Lung microvascular endothelial cell (primary cell): ENCODE data around the gene ANKLE2. TPM values are rescaled to one million over a fixed set of nuclear protein-coding genes. Genes with fewer than 3 reads are reported as not detected.
A peak's percentile ranks its signal among the peaks of the same experiment; 100 is the strongest.
"Not testable (repeated sequence)": the region's sequence is repeated elsewhere in the genome, so short reads cannot be mapped to it uniquely, and the experiment has no call there.

Experiments
- DNase-seq, 2 donors: peaks; one replicate each; pipeline versions ENCODE4 v3.0.0 to v3.0.0-alpha.2; 2010; ENCODE audit warnings: low read depth in 2 of 2
- total RNA-seq: library from RNA; depleted of rRNA; stranded (reverse); fragments of >200 nt; gene quantifications from 2 replicates; pipeline ENCODE4 v1.2.1, GENCODE V29; 2014

Gene ANKLE2
- total RNA-seq, 1 donor from 2014 or later = 34.5 TPM

DNA sequence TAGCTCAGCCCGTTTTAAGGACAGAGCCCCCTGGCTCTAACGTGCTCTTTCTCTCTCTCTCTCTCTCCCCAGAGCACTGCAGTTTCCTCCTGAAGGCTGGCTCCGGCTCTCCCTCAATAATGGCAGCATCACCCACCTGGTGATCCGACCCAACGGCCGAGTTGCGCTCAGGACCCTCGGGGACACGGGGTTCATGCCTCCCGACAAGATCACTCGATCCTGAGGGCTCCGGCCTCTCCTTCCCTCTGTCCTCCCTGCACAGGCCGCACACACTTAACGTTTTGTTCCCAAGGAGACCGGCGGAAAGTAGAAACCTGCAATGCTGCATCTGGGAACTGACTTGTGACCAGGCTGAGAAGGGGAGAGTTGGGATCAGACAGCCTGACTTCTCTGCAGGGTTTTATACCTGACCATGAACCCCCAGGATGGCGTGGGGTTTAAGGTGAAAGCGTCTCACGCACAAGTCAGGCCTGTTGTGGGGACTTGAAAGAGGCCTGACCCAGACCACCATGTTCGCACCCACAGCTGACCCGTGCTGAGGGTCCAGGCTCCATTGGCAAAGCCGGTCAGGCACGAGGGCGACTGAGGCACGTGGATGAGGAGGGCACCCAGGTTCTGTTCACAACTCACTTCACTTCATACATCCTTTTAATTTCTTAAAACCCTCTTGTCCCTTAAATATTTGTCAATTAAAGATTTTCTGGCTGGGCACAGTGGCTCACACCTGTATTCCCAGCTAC is 40.9 kb downstream of the ANKLE2 start:
- DNase-seq = no peak

DNA sequence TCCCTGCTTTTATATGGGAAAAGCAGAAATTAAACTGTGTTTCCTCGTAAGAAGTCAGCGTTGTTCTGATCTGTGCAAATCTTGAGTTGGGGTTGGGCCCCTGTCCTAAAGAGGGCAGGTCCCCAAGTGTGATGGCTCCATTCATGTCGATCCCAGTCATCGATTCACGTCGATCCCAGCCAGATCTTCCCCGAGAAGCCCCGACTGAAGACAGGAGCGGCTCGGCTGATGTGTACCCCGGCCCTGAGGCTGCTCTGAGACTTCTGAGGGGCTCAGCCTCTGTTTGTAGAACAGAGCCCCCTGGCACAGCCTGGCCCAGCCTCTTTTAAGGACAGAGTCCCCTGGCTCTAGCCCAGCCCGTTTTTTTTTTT is 41.7 kb downstream of the ANKLE2 start:
- no peak for DNase-seq

DNA sequence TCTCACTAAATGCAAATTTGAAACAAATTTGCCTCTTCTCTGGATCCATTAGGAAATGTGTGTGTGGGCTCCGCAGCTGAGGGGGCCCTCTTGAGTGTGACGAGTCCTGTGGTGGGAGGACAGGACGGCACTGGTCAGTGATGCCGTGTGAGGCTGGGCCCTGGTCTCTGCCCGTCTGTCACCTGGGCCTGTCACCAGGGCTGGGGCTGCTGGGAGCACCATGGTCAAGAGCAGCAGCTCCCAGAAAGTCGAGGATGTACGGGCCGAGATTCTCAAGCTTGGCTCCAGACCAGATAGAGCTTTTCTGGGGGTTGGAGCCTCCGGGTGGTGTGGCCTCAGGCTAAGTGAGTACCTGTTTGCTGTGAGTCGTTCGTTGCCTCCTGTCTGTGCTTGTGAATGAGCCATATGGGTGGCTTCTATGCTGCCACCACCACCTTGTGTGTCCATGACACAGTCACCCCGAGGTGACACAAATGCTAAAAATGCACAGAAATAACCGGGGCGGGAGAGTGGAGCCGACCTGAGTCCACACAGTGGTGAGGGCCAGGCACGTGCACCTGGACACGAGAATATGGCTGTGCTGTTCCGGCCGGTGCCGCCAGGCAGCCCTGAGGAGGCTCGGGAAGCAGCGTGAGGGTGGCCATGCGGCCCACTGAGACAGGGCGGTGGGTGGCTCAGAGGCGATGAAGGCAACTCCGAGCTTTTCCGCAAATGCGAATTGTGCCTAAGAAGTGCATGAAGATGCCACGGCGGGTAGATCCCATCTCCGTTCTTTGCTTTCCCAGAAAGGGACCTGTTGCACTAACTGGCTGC is 42.3 kb downstream of the ANKLE2 start:
- no peak for DNase-seq

DNA sequence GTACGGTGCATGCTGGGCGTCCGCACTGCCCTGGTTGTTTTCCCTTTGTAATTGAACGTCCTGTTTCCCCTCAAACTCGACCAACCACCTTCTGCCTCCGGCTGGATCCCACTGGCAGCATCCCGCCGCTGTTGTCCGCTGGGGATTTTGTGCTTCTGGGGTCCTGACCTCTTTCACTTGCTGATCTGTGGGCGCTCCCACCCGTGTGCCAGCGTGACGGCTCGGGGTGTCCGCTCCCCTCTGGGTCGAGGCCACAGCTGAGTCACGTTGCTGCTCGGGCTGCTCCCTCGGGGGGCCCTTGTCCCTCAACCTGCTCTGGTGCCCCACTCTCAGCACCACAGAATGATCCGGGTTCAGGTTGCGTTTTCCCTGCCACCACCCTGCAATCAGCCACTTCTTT is 43.0 kb downstream of the ANKLE2 start:
- DNase-seq = no peak

DNA sequence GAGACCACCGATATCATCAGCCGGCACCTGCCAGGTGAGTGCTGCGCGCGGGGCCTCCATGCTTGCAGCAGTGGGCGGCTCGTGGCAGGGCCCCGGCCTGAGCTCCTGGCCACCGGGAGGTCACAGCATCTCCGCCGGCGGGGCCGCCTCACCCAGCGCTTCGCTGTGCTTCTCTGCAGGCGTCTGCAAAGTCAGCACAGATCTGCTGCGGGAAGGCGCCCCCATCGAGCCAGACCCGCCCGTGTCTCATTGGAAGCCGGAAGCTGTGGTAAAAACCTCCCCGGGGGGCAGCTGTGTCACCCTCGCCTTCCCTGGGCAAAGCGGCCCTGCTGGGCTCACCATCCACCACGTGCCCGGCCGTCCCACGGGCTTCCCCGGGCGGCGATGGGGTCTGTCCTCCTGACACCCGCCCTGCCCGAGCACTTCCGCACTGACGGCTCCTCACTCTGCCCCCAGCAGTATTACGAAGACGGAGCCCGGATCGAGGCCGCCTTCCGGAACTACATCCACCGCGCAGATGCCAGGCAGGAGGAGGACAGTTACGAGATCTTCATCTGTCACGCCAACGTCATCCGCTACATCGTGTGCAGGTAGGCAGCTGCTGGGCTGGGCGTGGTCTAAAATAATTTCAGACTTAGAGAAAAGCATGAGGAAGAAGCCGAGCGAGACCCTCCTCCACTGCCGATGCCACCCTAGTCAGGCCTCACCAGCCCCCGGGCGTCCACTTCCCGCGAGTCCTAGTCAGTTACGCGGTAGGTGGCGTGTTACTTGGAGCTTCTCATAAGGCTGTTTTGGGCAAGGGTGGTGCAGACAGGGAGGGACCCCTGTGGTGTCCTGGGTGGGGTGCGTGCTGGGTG is 43.9 kb downstream of the ANKLE2 start:
- no peak for DNase-seq

DNA sequence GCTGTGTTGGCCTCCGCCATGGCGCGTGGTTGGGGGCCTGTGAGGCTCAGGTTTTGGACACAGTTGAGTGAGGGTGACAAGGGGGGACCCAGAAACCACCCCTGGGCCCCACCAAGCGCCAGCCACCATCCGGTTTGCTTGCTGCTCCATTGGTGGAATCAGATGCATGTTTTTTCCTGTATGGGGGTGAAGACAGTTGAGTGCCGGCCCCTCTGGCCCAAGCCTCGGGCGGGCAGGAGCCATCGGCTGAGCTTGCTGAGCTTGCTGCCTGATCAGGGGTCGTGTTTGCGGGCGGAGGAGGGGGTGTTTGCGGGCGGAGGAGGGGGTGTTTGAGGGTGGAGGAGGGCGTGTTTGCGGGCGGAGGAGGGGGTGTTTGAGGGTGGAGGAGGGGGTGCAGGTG is 44.6 kb downstream of the ANKLE2 start:
- no peak for DNase-seq

DNA sequence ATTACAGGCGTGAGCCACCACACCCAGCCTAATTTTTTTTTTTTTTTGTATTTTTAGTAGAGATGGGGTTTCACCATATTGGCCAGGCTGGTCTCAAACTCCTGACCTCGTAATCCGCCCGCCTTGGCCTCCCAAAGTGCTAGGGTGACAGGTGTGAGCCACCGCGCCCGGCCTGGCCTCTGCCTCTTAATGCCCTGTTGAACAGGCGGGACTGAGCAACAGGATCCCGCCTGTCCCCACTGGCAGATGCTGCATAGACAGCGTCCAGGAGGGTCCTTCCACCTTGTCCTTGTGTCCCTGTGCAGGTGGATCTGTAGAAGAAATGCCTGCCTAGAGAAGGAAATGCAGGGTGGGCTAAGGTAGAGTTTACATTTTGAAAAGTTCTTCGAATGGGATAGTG is 45.3 kb downstream of the ANKLE2 start:
- no peak for DNase-seq

DNA sequence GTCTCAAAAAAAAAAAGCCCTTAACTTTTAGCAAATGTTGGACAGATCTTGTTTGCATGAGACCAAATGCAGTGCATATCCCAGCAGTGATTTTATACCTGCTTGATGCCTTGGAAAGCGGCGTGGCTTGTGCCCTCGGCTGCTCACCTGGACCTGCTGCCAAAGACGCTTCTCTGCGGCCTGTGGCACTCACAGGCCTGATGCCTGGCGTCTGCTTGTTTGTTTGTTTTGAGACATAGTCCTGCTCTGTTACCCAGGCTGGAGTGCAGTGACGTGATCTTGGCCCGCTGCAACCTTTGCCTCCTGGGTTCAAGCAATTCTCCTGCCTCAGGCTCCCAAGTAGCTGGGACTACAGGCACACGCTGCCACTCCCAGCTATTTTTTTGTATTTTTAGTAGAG is 45.8 kb downstream of the ANKLE2 start:
- DNase-seq = no peak

DNA sequence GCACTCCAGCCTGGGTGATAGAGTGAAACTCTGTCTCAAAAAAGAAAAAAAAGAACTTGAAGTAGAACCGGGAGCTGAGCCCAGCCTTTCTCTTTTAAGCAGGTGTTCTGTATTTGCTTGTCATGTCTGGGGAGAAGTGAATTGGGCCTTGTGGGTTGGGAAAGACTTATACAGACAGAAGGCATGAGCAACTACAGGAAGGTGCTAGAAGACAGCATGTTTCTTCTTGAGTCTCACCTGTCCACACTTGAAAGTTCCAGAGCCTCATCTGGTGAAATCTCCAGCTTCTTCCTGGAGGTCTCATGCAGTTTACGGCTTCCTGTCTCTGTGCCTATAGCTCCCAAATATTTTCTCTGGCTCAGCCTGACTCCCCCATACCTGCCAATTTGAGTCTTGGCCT is 48.5 kb downstream of the ANKLE2 start:
- no peak for DNase-seq

DNA sequence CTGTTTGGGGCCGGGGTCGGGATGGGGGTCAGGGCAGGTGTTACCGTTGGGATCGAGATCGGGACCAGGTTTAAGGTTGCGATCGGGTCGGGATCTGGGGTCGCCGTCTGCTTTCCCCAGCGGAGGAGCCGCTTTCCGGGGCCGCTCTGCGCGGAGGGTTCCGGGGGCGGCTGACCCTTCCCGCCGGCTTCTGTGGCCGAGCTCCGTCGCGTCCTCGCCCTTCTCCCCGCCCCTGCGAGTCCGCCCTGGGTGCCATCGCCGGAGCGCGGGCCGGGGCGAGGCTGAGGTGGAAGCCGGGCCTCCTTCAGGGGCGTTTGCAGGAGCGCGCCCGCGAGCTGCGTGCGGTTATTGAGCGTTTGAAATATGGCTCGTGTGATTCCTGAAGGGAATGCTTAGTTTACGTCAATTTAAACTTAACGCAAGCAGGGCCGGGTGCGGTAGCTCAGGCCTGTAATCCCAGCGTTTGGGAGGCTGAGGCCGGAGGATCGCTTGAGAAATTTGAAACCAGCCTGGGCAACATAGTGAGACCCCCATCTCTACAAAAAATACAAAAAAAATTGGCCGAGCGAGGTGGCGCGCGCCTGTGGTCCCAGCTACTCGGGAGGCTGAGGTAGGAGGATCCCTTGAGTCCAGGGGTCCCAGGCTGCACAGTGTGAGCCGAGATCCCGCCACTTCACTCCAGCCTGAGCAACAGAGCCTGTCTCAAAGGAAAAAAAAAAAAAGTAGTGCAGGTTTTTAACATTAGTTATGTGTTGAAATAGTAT is 50.4 kb downstream of the ANKLE2 start:
- DNase-seq = peak; percentile 30 to 43

DNA sequence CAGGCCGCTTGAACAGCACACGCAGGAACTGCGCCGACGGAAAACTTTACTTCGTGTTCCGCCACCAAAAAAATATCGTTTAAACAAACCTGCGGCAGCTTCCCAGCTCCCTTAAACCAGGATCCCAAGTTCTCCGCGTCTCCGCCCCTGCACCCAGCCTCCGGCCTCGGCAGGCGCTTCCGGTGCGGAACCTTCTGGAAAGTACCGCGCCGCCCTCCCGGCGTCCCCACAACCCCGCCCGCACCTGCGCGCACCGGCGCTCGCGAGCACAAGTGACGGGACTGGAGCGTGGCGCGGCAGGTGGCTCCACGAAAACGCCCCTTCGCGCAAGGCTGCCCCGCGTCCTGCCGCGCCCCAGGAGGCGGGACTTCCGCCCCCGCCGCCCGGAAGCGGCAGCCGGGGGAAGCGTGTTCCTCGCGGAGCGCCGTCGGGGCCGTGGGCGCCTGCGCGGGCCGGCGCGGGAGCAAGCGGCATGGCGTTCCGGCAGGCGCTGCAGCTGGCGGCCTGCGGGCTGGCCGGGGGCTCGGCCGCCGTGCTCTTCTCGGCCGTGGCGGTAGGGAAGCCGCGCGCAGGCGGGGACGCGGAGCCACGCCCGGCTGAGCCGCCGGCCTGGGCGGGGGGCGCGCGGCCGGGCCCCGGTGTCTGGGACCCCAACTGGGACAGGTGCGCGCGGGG is 51.1 kb downstream of the ANKLE2 start, which contains the start of gene PGAM5:
TSS of gene PGAM5 (plus strand) at position 438 of the 675 bp plus-strand sequence. CDS start at position 473, 35 bp downstream.
- DNase-seq = peak; percentile 89 to 90

DNA sequence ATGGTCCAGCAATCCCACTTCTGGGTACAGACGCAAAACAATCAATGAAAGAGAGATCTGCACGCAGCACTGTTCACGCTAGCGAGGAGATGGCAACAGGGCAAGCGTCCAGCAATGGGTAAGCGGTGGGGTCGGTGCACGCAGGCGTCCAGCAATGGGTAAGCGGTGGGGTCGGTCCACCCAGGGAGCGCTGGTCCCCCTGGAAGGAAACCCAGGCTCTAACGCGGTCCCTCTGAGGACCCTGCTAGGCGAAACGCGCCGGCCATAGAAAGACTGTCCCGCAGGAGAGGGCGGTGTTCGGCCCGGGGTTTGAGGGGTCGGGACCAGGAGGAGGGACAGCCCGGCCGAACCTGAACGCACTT is 51.6 kb downstream of the ANKLE2 start:
- peak; percentile 37 to 52 for DNase-seq

DNA sequence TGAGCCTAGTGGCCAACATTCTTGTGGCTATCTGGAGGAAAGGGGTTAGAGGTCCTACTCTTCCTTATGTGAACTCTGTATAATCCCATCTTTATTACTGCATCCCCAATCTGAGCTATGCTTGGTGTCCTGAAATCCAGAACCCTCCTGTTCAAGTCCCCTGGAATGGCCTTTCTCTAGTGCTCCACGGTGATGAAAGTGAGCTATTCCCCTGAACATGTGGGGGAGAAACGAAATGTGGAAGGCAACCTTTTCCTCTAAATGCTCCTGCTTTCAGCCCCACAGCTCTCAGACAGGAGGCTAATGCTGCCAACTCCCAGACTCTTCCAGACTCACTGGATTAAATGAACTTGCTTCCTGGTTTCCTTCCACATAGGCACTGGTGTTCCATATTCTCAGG is 53.5 kb downstream of the ANKLE2 start:
- DNase-seq = no peak

DNA sequence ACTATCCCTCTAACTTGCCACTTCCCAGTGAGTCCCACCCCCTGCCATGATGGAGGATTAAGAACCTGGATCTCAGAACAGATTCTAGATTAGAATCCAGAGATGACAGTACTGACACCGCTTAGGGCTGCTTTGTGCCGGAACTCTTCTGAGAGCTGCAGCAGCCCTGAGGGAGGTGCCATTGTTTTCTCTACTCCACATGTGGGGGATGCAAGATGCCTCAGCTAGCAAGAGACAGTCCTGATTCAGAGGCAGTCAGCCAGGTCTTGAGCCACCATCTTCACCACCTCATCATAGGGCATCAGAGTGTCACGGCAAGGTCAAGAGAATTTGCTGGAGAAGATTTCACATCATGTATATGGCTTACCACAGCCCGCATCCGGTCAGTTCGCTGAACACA is 54.4 kb downstream of the ANKLE2 start:
- DNase-seq = no peak

DNA sequence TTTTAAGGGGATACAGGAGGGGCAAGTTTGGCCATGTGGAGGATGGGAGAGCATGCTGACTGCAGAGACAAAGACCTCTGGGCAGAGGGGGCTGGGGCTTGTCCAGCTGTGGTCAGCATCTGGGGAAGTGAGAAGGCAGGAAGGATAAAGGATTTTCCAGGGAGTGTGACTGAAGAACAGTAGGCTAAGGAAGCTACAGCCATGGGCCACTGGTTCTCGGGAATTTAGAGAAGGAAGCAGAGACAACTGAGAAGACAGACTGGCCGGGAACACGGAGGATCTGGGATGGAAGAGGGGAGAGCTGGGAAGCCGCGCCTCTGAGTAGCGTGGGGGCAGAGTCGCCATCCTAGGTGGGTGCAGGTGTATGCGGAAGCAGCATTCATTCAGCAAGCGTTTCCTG is 58.0 kb downstream of the ANKLE2 start:
- no peak for DNase-seq

DNA sequence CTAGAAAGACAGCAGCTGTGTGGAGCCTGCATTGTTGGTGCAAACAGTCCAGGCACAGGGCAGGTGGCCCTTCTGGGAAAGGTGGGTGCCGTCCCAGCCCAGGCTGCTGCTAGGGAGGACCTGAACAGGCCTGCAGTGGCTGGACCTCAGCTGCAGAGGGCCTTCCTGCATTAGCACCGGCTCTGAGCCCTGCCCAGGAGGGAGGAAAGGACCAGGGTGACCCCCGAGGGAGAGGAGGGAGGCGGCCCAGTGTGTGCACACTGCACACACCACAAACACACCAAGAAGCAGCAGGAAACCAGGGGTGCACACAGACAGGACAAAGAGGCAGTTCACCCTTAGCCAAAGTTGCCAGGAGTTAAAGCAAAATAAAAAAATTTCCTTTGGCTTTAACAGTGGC is 59.0 kb downstream of the ANKLE2 start:
- no peak for DNase-seq

DNA sequence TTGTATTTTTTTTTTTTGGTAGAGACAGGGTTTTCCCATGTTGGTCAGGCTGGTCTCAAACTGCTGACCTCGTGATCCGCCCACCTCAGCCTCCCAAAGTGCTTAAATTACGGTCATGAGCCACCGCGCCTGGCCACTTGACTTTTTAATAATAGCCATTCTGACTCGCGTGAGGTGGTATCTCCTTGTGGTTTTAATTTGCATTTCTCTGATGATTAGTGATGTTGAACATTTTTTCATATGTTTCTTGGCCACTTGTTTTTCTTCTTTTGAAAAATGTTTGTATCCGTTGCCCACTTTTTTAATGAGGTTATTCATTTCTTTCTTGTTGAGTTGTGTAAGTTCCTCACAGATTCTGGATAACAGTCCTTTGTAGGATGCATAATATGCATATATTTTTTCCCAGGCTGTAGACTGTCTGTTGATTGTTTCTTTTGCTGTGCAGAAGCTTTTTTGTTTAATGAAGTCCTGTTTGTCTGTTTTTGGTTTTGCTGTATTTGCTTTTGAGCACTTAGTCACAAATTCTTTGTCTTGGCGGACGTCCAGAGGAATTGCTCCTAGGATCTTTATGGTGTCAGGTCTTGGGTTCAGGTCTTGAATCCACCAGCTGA is 61.3 kb downstream of the ANKLE2 start:
- no peak for DNase-seq

DNA sequence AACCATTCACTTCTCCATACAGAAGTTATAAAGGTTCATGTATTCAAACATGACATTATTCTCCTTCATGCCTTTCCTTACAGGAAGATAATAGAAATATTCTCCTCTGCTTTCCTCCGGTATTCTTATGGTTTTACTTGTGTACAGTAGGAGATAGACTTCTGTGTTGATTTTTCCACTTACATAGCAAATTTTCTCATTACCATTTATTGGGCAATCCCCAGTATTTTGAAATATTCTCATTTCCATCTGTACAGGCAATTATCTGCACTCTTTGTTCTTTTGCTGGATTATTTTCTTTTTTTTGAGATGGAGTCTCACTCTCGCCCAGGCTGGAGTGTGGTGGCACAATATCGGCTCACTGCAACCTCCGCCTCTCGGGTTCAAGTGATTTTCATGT is 63.3 kb downstream of the ANKLE2 start:
- no peak for DNase-seq

DNA sequence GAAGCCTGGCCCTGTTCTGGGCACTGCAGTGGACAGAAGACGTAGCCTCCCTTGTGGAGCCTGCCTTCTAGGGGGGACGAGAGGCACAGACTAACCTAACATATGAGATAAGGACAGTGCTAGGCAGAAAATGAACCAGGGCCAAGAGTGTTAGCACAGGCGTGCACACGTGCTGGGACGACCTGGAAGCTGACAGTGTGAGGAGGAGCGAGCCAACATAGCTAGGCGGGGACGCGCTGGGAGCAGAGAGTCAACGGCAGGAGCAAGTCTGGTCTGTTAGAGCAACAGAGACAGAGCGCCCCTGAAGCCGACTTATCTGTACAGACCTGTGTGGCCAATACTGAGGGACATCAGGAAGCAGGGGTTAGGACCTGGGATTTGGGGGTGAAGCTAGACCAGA is 66.2 kb downstream of the ANKLE2 start:
- no peak for DNase-seq

DNA sequence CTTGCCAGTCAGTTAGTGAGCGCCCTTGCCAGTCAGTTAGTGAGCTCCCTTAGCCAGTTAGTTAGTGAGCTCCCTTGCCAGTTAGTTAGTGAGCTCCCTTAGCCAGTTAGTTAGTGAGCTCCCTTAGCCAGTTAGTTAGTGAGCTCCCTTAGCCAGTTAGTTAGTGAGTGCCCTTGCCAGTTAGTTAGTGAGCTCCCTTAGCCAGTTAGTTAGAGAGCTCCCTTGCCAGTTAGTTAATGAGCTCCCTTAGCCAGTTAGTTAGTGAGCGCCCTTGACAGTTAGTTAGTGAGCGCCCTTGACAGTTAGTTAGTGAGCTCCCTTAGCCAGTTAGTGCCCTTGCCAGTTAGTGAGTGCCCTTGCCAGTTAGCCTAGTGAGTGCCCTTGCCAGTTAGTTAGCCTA is 66.7 kb downstream of the ANKLE2 start:
- not testable (repeated sequence) for DNase-seq
